LoVo (cell line): ENCODE results near the gene ATF3.
"Not testable (repeated sequence)": the region's sequence is repeated elsewhere in the genome, so short reads cannot be mapped to it uniquely, and the experiment has no call there.

ENCODE experiments used
- DNase-seq: peaks from one replicate; pipeline ENCODE4 v3.0.0-alpha.2; 2016; ENCODE audit warnings: low spot score

ATF3 gene

GRCh38 chr1:212628046-212628445, 19.5 kb downstream of the ATF3 start:
- no peak for DNase-seq

GRCh38 chr1:212628813-212629415, 20.4 kb downstream of the ATF3 start:
- no peak for DNase-seq

- no peak for DNase-seq
These were observed 21.0 kb downstream of the ATF3 start for GRCh38 chr1:212629450-212630157.

- peak; percentile 47 for DNase-seq
These were observed 21.8 kb downstream of the ATF3 start for GRCh38 chr1:212630158-212630900.

GRCh38 chr1:212633161-212633560, 24.6 kb downstream of the ATF3 start:
- DNase-seq, result no peak

GRCh38 chr1:212634252-212634651, 25.7 kb downstream of the ATF3 start:
- no peak for DNase-seq

GRCh38 chr1:212635141-212635631, 26.6 kb downstream of the ATF3 start:
- DNase-seq, result no peak

GRCh38 chr1:212637902-212638301, 29.3 kb downstream of the ATF3 start:
- no peak for DNase-seq

GRCh38 chr1:212638492-212639151, 30.1 kb downstream of the ATF3 start:
- no peak for DNase-seq

GRCh38 chr1:212639524-212639923, 31.0 kb downstream of the ATF3 start:
- DNase-seq, result not testable (repeated sequence)

- no peak for DNase-seq
These were observed 31.8 kb downstream of the ATF3 start for GRCh38 chr1:212640223-212640878.

- DNase-seq, result no peak
These were observed 33.4 kb downstream of the ATF3 start for GRCh38 chr1:212641956-212642355.

- DNase-seq, result no peak
These were observed 35.3 kb downstream of the ATF3 start for GRCh38 chr1:212643877-212644276.

GRCh38 chr1:212644866-212645545, 36.4 kb downstream of the ATF3 start:
- DNase-seq, result no peak

- DNase-seq, result no peak
These were observed 37.3 kb downstream of the ATF3 start for GRCh38 chr1:212645546-212646543.

GRCh38 chr1:212646588-212646987, 38.0 kb downstream of the ATF3 start:
- DNase-seq, result no peak

- DNase-seq, result no peak
These were observed 38.4 kb downstream of the ATF3 start for GRCh38 chr1:212647004-212647403.

- no peak for DNase-seq
These were observed 39.9 kb downstream of the ATF3 start for GRCh38 chr1:212648431-212648830.

- DNase-seq, result no peak
These were observed 40.5 kb downstream of the ATF3 start for GRCh38 chr1:212649020-212649419.

GRCh38 chr1:212650228-212650627, 41.7 kb downstream of the ATF3 start:
- DNase-seq, result no peak
